ENCODE data around the gene PBXIP1.
"Not testable (repeated sequence)": the region's sequence is repeated elsewhere in the genome, so short reads cannot be mapped to it uniquely, and the experiment has no call there.

PBXIP1 gene

DNA sequence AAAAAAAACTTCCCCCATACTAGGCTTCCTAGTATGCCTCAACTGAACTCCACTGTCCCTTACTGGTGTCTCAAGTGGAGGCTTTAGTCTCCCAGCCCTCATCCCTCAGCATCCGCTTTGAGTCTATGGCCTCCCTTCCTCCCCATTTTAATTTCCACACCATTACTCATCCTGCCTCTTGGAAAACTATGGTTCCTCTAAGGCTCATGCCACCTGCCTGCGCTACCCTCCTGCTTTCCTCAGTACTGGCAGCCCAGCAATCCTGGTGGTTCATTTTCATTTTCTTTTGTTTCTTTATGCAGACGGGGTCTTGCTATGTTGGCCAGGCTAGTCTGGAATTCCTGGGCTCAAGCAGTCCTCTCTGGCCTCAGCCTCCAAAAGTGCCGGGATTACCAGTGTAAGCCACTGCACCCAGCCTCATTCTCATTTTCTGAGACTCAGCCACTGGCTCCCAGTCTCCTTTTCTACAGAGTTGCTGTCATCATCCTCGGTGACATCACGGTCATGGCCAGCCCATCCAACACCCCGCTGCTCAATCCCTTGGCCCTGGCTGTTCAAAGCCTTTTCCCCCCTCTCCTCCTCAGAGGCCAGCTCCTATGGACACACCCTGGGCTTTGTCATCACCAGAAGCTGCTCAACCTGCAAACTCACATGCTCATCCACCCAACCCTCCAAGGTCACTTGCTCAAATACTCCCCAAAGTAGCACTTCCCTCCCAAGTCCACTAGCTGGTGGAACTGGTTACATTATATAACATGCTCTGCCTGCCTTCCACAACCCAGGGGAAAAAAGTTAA lies 17.1 kb downstream of the PBXIP1 start:
- no peak for DNase-seq (ENCODE audit: low read depth in 1 of 2, low spot score in 1 of 2)

DNA sequence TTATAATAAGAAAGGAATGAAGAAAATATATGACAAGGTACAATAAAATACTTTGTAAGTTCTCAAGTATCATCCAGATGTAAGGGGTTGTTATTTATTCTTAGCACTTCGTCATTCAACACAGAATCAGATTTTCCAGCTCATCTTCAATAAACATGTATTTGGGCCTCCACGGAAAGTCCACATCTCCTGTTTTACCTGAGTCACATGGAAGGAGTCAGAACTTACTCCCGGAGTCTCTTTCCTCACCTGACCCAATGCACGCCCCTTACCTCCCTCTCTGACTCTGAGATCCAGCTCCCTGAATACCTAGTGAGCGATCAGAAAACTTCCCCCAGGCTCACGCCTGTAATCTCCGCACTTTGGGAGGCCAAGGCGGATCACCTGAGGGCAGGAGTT lies 17.9 kb downstream of the PBXIP1 start:
- DNase-seq (ENCODE audit: low read depth in 1 of 2, low spot score in 1 of 2): no peak

DNA sequence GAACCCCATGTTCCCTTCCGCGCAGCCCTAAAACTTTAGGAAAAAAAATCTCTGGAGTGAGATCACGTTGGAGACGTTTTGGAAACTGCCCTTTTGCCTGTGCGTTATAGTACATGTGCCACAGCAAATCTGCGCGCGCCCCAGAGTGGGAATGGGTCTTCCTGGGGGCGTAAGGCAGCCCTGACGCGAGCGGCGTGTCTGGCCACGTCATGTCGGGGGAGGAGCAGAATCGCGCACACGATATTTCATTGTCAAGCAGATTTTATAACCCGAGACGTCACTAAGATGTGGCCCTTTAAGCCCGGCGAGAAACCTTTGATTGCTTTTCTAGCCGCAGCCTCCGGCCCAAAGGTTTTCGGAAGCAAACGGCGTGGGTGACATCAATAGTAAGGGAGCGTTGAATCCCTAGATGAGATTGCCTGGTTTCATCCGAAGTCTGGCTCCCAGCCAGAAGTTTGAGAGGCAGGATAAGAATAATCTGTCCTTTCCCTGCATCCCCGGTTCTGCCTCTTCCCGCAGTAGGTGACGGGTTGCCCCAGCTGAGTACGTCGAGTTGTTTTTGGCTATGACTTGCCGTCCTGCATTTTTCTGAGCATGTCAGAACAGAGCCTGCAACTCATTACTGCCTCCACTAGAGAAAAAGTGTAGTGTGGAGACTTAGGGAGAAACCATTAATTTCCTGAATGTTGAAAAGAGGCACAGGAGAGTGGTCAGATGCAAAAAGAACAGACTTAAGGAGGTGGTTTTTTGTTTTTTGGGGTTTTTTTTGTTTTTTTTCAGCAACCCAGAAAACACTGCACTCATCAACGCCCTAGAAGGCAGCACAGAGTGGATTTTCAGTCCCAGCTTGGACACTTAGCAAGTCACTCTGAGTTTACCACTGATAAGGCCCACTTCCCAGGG lies 18.6 kb downstream of the PBXIP1 start:
- peak; percentile 69 to 81 for DNase-seq (ENCODE audit: low read depth in 1 of 2, low spot score in 1 of 2)

DNA sequence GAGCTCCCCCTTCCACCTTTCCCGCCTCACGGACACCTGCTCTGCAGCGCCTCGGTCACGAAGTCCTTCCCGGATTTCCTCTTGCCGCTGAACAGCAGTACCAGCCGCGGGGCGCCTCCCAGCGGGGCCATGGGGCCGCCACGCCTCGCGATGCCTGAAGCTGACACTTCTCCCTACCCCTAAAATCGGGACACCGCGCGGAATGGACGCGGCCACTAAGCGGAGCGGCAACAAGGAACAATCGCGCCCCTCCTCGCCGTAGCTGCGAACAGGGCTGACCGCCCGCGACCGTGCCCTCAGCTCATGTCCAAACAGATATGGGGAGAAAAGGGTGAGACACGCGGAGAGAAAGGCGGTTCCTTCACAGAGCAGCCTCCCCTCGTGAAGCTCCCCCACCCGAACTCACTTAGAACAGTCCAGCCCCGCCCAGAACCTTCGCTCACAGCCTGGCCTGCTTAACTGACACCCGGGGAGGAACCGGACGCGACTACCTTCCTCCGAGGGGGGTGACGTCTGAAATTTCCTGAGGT lies 19.3 kb downstream of the PBXIP1 start, which contains the start of gene PMVK:
Gene PMVK, minus strand, starts transcription at position 165 of the 530 bp plus-strand sequence. Its CDS starts 34 bp downstream, at position 131.
- DNase-seq (ENCODE audit: low read depth in 1 of 2, low spot score in 1 of 2): peak; percentile 90 to 94

DNA sequence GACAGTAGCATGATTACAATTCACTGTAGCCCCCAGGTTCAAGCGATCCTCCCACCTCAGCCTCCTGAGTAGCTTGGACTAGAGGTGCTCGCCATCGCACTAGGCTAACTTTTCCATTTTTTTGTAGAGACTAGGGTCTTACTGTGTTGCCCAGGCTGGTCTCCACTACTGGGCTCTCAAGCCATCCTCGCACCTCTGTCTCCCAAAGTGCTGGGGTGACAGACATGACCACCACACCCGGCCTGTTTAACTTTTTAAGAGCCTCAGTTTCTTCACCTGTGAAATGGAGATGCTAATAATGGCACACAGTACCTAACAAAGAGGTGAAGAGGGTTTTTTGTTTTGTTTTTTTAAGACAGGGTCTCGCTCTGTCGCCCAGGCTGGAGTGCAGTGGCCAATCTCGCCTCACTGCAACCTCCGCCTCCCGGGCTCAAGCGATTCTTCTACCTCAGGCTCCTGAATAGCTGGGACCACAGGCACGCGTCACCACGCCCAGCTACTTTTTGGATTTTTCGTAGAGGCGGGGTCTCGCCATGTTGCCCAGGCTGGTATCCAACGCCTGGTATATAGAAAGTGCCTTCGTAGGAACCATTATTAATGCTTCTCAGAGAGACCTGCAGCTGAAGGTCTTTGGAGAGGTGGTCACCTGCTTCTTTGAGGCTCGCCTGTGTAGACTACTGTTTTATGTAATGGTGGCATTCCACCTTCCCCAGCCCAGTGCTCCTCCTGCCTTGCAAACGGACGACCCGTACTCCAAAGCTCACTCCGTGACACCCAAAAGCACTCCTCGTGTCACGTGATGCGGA lies 19.9 kb downstream of the PBXIP1 start:
- DNase-seq (ENCODE audit: low read depth in 1 of 2, low spot score in 1 of 2): no peak

DNA sequence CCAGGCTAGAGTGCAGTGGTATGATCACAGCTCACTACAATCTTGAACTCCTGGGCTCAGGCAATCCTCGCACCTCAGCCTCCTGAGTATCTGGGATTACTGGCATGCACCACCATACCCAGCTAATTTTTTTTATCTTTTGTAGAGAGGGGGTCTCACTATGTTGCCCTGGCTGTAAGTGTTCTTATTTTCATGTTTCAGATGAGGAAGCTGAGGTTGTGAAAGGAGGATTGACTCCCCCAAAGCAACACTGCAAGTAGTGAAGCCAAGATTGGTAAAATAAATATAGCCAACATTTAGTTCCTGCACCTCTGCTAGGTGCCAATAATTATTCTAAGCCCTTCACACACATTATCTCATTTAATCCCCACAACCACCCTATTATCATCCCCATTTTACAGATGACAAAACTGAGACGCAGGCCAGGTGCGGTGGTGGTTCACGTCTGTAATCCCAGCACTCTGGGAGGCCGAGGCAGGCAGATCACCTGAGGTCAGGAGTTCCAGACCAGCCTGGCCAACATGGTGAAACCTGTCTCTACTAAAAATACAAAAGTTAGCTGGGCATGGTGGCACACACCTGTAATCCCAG lies 21.4 kb downstream of the PBXIP1 start:
- DNase-seq (ENCODE audit: low read depth in 1 of 2, low spot score in 1 of 2): no peak

DNA sequence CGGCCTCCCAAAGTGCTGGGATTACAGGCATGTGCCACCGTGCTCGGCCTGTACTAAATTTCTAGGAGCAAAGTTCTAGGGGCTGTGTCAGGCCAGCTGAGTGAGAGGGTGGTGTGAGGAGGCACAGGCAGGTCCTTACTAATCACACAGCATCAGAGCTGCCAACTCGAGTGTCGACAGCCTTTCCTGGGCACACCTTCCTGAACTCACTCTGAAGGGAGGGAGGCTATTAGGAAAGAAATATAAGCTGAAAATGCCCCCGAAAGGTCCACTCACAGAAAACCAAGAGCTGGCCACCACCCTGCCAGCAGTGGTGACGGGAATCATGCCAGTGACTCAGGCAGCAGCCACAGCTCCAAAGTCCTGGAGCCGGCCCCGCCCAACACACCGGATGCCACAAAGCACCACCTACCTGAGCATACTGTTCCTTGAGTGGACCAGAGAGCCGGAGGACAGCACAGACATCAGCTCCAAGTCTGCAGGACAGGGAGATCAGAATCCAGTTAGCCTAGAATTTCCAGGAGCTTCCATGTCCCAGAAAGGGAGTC lies 23.9 kb downstream of the PBXIP1 start:
- DNase-seq (ENCODE audit: low read depth in 1 of 2, low spot score in 1 of 2): no peak

DNA sequence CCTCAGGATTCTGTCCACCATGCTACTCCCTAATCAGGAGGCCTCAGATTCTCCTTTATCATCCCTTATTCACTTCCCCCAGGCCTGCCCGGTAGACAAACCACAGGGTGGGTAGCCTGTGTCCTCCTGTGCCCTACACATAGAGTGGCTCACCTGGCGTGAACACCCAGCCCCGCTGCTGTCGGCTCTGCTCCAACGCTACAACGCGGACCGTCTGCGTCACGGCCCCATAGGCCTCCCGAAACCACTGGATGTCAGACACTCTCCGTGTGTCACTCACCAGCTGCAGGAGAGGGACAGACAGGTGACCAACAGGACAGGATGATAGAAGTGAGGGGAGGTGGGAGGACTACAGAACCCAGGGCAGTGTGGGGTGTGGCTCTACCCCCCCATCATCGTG lies 29.7 kb downstream of the PBXIP1 start:
- DNase-seq (ENCODE audit: low read depth in 1 of 2, low spot score in 1 of 2): no peak

DNA sequence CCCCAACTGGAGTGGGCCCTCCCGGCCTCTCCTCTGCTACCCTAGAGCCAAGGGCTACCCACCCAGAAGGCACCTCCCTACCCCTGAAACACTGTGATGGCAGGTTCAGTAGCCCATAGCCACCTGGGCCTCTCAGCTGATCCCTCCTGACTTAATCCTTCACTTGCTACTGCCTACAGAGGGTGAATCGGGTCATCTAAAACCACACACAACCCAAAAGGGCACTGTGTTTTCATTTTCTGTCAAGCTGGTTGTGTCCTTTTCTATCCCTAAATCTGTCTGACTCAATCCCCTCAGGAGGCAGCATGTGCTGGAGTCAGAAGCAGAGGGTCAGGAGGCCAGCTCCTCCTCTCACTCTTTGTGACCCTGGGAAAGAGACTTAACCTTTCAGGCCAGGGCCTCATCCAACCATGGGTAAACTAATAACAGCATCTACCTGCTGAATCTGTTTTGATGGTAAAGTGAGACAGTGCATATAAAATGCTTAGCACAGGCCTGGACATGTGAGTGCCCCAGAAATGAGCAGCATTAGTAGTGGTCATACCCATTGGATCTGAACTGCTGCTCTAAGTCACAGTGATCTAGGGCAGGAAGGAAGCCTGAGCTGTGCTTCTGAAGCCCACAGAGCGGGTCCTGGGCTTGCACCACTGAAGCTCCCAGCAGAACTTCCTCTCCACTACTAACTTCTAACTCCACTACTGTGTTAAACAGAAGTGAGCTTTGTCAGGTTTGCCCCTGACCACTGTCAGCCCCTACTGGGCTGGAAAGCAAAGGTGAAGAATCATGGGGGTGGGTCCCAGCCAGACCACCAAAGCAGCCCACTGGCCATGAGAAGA lies 30.3 kb downstream of the PBXIP1 start:
- DNase-seq (ENCODE audit: low read depth in 1 of 2, low spot score in 1 of 2): no peak

DNA sequence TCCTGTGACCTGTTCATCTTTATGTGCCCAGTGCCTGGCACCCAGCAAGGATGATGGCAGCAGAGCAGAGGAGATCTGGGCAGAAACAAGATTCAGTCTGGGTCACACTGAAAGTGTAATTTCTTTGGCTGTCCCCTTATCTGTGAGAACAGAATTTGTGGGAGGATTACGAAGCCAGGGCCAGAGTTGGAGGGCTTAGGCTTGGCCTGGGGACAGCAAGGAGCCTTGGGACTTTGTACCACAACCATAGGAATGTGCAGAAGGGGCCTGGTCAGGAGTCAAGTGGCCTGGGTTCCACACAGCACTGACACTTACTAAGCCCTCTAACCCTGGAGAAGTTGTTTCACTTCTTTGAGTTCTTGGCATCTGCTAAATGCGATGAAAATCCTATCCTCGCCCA lies 32.2 kb downstream of the PBXIP1 start:
- DNase-seq (ENCODE audit: low read depth in 1 of 2, low spot score in 1 of 2): no peak

DNA sequence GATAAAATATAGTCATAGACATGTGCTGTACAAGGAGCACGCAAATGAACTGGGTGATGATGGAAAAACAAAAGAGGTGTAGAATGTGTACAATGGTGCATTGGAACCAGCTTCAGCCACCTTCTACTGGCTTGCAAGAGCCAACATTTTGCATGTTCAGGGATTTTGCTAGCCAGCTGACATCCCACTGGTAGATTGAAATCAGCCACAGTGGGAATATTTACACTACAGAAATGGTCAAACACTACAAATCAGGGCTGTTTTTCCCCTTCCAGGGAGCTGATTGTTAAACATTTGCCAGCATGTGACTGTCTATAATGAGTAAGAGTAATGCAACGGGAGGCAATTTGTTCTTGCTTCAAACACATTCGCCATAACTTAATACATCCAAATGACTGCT lies 42.6 kb downstream of the PBXIP1 start:
- no peak for DNase-seq (ENCODE audit: low read depth in 1 of 2, low spot score in 1 of 2)

DNA sequence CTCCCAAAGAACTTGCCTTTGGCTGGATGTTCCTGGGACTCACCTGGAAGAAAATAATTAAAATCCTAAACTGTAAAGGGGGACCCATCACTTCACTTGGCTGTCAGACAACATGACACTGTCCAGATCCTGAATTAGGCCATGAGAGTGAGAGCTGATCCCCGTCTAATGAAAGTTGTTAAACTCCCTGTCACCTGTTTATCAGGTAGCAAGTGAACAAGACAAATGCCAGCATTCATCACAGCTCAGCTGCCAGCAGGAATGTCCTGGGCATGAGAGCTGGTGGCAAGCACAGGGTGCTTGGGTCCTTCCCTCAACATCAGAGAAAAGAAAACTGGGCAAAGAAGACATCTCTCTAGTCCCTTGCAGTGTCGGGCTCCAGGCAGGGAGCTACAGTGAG lies 43.1 kb downstream of the PBXIP1 start:
- no peak for DNase-seq (ENCODE audit: low read depth in 1 of 2, low spot score in 1 of 2)

DNA sequence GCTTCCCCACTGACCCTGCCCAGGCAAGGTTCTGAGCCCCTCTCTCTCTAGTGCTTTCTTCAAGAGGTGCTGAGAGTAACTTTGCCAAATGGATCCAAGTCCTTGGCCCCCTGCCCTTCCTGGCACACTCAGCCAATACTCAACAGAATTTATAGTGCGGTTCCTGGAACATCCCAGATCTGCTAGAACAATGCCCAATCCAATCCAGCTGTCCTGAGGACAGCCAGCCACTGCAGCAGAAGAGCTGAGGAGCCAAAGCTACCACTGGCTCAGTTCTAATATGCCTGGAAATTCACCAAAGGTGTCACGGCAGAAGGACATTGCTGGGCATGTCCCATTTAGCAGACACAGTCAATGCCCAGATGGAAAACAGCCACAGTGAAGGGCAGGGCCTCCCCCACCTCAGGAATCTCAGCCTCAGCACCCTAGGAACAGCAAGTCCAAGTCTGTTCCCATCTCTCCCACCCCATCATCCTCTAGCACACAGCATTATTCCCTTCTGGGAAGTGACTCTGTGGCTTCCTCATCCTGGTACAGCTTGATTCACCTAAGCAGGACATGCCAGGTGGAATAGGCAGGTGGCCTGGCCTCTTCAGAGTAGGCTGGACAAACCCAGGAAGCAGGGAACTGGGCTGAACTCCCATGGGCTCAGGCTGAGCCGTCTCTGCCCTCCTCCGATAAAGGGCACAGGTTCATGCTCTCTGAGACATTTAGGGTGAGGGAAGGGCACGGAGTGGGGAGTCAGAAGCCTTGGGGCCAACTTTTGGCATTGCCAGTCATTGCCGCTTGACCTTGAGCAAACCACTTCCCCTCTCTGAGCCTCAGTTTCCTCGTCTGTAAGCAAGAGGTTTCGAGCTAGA lies 44.0 kb downstream of the PBXIP1 start:
- no peak for DNase-seq (ENCODE audit: low read depth in 1 of 2, low spot score in 1 of 2)

DNA sequence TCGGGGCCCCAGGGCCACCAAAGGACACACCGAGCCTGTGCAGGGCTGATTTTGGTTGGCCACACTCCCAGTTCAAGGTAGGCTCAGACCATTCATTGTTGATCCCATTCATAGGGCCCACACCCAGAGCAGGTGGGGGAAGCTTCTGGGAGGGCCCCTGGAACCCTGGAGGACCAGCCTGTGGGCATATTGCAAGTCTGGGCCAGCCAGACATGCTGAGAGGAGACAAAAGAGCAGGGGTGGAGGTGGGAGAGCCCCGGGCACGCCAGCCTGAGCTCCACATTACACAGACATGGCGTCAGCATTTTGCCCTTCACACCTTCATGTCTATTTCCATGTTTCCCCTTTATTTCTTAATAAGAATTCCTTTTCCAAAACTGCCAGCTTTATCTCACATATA lies 45.0 kb downstream of the PBXIP1 start:
- DNase-seq (ENCODE audit: low read depth in 1 of 2, low spot score in 1 of 2): no peak

DNA sequence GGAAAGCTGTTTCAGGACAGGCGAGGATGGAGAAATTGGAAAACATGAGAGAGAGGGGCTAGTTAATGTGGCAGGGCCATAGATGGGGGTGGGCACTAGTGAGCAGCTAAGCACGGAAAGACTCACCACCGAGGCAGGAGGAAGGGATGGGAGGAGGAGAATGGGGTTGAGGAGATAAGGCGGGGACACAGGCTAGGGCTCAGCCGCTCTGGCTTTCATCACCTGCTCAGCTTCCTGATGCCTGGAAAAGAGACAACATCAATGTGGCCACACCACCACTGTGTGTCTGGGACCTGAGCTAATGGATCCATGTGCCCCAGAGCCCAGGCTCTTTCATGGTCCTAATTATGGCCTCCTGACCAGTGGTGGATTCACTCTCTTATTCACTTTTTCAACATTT lies 47.0 kb downstream of the PBXIP1 start:
- DNase-seq (ENCODE audit: low read depth in 1 of 2, low spot score in 1 of 2): no peak

DNA sequence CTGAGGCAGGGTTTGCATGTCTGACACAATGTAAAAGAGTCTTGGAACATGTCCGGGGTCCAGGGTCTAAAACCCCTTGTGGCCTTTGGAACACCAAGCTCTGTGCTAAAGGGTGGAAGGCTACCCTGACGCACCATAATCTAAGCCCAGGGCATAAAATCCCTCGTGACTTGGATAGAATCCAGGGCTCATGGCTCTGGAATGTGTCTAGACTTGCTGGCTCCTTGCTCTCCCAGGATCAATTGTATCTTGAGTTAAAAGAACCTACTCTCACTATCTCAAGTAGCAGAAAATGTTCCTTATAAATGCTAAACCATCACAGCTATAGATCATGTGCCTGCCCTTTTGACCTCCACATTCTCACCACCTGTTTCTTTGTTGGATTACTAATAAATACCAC lies 47.8 kb downstream of the PBXIP1 start:
- DNase-seq (ENCODE audit: low read depth in 1 of 2, low spot score in 1 of 2): not testable (repeated sequence)

DNA sequence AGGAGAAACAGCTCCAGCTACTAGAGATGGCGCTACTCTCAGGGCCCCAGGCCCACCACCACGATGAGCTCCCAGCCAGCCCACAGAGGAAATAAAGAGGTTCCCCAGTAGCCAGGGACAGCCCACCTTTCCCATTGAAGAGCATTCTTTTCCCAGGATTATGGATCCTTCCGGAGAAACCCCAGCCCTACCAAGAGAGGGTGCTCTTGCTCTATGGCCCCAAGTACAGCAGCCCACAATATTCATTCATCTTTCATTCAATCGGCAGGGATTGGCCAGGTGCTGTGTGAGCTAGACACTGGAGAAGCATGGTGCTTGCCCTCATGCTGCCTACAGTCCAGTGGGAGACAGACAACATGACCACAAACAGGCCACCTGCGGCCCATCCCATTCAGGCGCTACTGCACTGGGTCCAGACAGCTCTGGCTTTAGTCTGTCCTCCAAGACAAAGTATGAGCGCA lies 49.2 kb downstream of the PBXIP1 start:
- no peak for DNase-seq (ENCODE audit: low read depth in 1 of 2, low spot score in 1 of 2)

DNA sequence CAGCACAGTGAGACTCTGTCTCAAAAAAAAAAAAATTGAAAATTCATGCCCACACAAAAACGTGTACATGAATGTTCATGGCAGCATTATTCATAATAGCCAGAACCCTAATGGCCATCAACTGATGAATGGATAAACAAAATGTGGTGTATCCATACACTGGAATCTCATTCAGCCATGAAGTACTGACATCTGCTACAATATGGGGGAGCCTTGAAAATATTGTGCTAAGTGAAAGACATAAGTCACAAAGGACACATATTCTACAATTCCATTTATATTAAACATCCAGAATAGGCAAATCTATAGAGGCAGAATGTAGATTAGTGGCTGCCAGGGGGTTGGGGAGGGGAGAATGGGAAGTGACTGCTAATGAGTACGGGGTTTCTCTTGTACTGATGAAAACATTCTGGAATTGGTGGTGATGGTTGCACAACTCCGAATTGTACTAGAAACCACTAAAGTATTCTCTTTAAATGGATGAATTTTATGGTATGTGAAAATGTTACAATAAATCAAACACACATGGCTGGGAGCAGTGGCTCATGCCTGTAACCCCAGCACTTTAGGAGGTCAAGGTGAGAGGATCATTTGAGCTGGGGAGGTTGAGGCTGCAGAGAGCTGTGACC lies 52.8 kb downstream of the PBXIP1 start:
- DNase-seq (ENCODE audit: low read depth in 1 of 2, low spot score in 1 of 2): no peak
